Aorta (tissue), 5 donors: ENCODE results near the gene FAR1. TPM values are rescaled to one million over a fixed set of nuclear protein-coding genes. Genes with fewer than 3 reads are reported as not detected.
"Not testable (repeated sequence)": the region's sequence is repeated elsewhere in the genome, so short reads cannot be mapped to it uniquely, and the experiment has no call there.

Experiments
- ATAC-seq: fragments of 200-7000 bp; cut with Tn5 transposase; one replicate; pipeline ENCODE4 v1.9.1; 2022; ENCODE audit warnings: moderate library complexity; ENCODE audit not compliant: low FRiP score
- DNase-seq, 2 donors: peaks; one replicate each; pipeline ENCODE4 v3.0.0-alpha.2; 2020
- H3K27ac ChIP-seq, 2 donors: one replicate each; pipeline ENCODE4 v1.5.1; 2013; ENCODE audit warnings: low read length in 2 of 2, mild to moderate bottlenecking in 2 of 2, moderate library complexity in 2 of 2, control low read depth in 1 of 2, inconsistent platforms in 1 of 2, low read depth in 1 of 2
- H3K27me3 ChIP-seq, 2 donors: one replicate each; pipeline ENCODE4 v1.6.1; 2013; ENCODE audit warnings: control low read depth in 1 of 2, low read length in 1 of 2, mild to moderate bottlenecking in 1 of 2, moderate library complexity in 1 of 2; ENCODE audit not compliant: insufficient read depth in 2 of 2, control insufficient read depth in 1 of 2
- H3K36me3 ChIP-seq, 2 donors: one replicate each; pipeline ENCODE4 v1.6.1; 2013; ENCODE audit warnings: control low read depth in 1 of 2, low read length in 1 of 2, mild to moderate bottlenecking in 1 of 2; ENCODE audit not compliant: insufficient read depth in 2 of 2, control insufficient read depth in 1 of 2
- H3K4me1 ChIP-seq, 2 donors: one replicate each; pipeline ENCODE4 v1.6.1; 2013; ENCODE audit warnings: low read length in 2 of 2, control low read depth in 1 of 2, mild to moderate bottlenecking in 1 of 2, moderate library complexity in 1 of 2; ENCODE audit not compliant: insufficient read depth in 2 of 2, control insufficient read depth in 1 of 2
- H3K4me3 ChIP-seq, 2 donors: one replicate each; pipeline ENCODE4 v1.5.1; 2013; ENCODE audit warnings: low read length in 2 of 2, control low read depth in 1 of 2, mild to moderate bottlenecking in 1 of 2
- H3K9me3 ChIP-seq: one replicate; pipeline ENCODE4 v1.6.1; 2013; ENCODE audit warnings: mild to moderate bottlenecking, low read length; ENCODE audit not compliant: control insufficient read depth
- WGBS, 2 donors: extraction: QIAGEN DNeasy Blood & Tissue Kit; methylation state at CpG; one replicate each; pipeline ENCODE4 v1.1.7; 2013; 5-methylcytosine and 5-hydroxymethylcytosine counted together
- intact Hi-C, 2 donors: fragments of 100-400 bp; cut with DNase I; formaldehyde crosslinking; loops; one replicate each; pipeline versions ENCODE4 v1.14.2 to v1.15.0; 2022
- long read RNA-seq, 2 donors: library from polyadenylated mRNA; unstranded; transcript quantifications; one replicate each; pipeline ENCODE4 v2.0.0, GENCODE V29; 2020 to 2021
- polyA plus RNA-seq, 2 donors: library from polyadenylated mRNA; stranded (reverse); fragments of 200-250 nt; gene quantifications; one replicate each; pipeline ENCODE4 v1.2.3, GENCODE V29; 2013
- total RNA-seq, 2 donors: library from RNA; stranded (reverse); fragmentation: NEBNext Ultra II Directional; extraction: Animal tissue kit (Norgen Biotek cat#: 25700); gene quantifications; one replicate each; pipeline ENCODE4 v1.2.1, GENCODE V29; 2021
- donor health status: healthy with polysubstance abuse.
- donor health status: Bipolar disorder and iron deficiency.
- donor health status: DM: no; HTN: no; CAD: no.
- donor health status: DM: no; HTN: no; CAD: no.
- donor health status: DM: yes; HTN: yes; CAD: no.

FAR1 gene
- total RNA-seq (10 to 100 TPM; 67.1 to 81.8 TPM), polyA plus RNA-seq (10 to 100 TPM; 13.4 to 22.2 TPM)
- long read RNA-seq, donor 1, full-length matches to known transcripts, result 4 of 21 reads
- long read RNA-seq, donor 1, partial matches to known transcripts, result 9 of 21 reads
- long read RNA-seq, donor 1, other reads (novel, unspliced or antisense), result 8 of 21 reads
- long read RNA-seq, donor 2, full-length matches to known transcripts, result 11 of 22 reads
- long read RNA-seq, donor 2, partial matches to known transcripts, result 2 of 22 reads
- long read RNA-seq, donor 2, other reads (novel, unspliced or antisense), result 9 of 22 reads

DNA sequence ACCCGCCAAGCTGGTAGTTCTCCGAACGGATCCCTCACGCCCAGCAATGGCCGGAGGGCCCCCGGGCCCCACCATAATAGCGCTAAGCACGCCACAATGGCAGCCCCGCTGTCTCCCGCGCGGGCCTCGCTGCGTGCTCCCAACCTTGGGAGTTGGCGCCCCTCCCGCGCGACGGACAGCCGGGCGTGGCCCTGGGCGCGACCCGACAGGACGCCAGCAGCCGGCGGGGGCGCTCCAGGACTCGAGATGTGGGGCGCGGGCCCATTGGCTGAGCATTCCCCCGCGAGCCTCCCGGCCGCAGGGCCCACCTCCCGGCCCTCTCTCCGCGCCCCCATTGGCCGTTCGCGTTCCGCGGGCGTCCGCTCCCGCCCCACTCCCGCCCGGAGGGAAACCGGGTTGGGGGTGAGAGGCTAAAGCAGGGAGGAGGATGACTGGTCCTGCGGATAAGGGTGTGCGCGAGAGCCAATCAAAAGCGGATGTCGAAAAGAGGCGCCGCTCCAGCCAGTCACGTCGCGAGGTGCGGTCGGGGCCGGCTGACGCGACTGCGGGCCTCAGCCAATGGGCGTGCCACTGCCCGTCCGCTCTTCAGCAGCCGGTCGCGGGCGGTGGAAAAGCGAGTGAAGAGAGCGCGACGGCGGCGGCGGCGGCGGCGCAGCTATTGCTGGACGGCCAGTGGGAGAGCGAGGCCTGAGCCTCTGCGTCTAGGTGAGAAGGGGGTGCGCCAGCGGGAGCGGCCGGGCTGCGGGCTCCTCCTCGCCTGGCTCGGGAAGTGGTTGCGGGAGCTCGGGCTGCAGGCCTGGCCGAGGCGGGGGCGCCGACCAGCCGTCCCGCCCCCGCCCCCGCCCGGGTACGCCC lies at the start of gene FAR1:
Gene FAR1 (plus strand): TSS at position 567 of the 855 bp plus-strand sequence. CDS start 26,098 bp downstream, outside the sequence.
- no peaks in the 10 kb centered on the region for H3K4me1 ChIP-seq
- peak; percentile 100 for ATAC-seq
- DNase-seq, result peak; percentile 99
- peak within 1 kb of the TSS; percentile 87 to 89 for H3K4me3 ChIP-seq
- WGBS, 2 donors, result 0% methylated on average over 66 to 104 of the region's 104 CpGs
- intact Hi-C loops, result loop anchor here in 1 of 2 donors (10.0 kb wide), 1 partner anchor 204 kb away; the partner anchor contains the start of gene BTBD10
- H3K27me3 ChIP-seq, result no peaks in the 10 kb centered on the region
- peak within 1 kb of the TSS in 1 of 2 donors; percentile 37 for H3K27ac ChIP-seq
- H3K9me3 ChIP-seq, result no peaks in the 10 kb centered on the region
- H3K36me3 ChIP-seq, result no peaks in the 10 kb centered on the region

GRCh38 chr11:13620063-13620462 lies 48.4 kb upstream of the FAR1 start:
- H3K4me1 ChIP-seq, result no peaks in the 10 kb centered on the region
- H3K4me3 ChIP-seq, result no peak overlapping the region
- H3K27ac ChIP-seq, result no peak overlapping the region
- DNase-seq, result no peak
- intact Hi-C loops, result no loop called here
- peaks cover 3% of the 10 kb centered on the region for H3K9me3 ChIP-seq
- H3K36me3 ChIP-seq, result no peaks in the 10 kb centered on the region
- no peak for ATAC-seq
- WGBS, 2 donors, result 70 to 76% methylated on average over 2 of the region's 2 CpGs
- no peaks in the 10 kb centered on the region for H3K27me3 ChIP-seq

DNA sequence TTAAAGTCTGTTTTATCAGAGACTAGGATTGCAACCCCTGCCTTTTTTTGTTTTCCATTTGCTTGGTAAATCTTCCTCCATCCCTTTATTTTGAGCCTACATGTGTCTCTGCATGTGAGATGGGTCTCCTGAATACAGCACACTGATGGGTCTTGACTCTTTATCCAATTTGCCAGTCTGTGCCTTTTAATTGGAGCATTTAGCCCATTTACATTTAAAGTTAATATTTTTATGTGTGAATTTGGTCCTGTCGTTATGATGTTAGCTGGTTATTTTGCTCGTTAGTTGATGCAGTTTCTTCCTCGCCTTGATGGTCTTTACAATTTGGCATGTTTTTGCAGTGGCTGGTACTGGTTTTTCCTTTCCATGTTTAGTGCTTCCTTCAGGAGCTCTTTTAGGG lies 41.6 kb upstream of the FAR1 start:
- ATAC-seq, H3K36me3 ChIP-seq, H3K4me1 ChIP-seq, H3K9me3 ChIP-seq, H3K4me3 ChIP-seq, H3K27me3 ChIP-seq, intact Hi-C loops, H3K27ac ChIP-seq, DNase-seq: not testable (repeated sequence)
- WGBS, 2 donors, result 86 to 87% methylated on average over 3 of the region's 3 CpGs

DNA sequence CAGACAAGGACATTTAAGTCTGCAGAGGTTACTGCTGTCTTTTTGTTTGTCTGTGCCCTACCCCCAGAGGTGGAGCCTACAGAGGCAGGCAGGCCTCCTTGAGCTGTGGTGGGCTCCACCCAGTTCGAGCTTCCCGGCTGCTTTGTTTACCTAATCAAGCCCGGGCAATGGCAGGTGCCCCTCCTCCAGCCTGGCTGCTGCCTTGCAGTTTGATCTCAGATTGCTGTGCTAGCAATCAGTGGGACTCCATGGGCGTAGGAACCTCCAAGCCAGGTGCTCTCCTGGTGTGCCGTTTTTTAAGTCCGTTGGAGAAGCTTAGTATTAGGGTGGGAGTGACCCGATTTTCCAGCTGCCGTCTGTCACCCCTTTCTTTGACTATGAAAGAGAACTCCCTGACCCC lies 39.8 kb upstream of the FAR1 start:
- H3K27me3 ChIP-seq, intact Hi-C loops, H3K9me3 ChIP-seq, H3K36me3 ChIP-seq, DNase-seq, H3K27ac ChIP-seq, ATAC-seq, H3K4me1 ChIP-seq, H3K4me3 ChIP-seq: not testable (repeated sequence)
- WGBS, 2 donors, result 88 to 91% methylated on average over 7 to 8 of the region's 8 CpGs

GRCh38 chr11:13629779-13630178 lies 38.7 kb upstream of the FAR1 start:
- H3K4me1 ChIP-seq, result no peaks in the 10 kb centered on the region
- DNase-seq (no peak), ATAC-seq (no peak)
- intact Hi-C loops, result no loop called here
- no peaks in the 10 kb centered on the region for H3K36me3 ChIP-seq
- H3K27ac ChIP-seq, result no peak overlapping the region
- H3K4me3 ChIP-seq, result no peak overlapping the region
- 83 to 88% methylated on average over 1 of the region's 1 CpG for WGBS, 2 donors
- H3K27me3 ChIP-seq, result peaks cover 0 to 1% of the 10 kb centered on the region in 2 donors
- no peaks in the 10 kb centered on the region for H3K9me3 ChIP-seq

DNA sequence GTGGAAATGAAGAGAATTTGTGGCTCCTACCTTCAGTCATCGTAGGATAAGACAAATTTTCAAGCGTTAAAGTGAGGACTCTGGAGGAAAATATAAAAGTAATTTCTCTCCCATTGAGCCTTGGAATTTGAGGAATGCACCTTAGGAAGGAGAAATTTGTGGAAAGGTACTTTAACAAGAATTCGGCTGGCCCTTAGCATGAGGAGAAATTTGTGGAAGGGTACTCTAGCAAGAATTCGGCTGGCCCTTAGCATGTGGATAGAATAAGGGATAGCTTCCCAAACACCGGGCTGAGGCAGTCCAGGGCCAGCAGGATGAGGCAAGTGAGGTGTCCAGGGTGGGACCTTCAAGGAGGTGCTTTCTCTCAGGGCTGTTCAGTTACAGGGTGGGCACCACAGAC lies 33.2 kb upstream of the FAR1 start:
- Histone ChIP-seq H3K27ac (no peak overlapping the region), H3K36me3 (no peaks in the 10 kb centered on the region), H3K4me3 (no peak overlapping the region), H3K9me3 (no peaks in the 10 kb centered on the region), H3K27me3 (peaks cover 0 to 1% of the 10 kb centered on the region in 2 donors), H3K4me1 (no peaks in the 10 kb centered on the region)
- intact Hi-C loops, result no loop called here
- DNase-seq, result no peak
- WGBS, 2 donors, result 65 to 68% methylated on average over 5 of the region's 5 CpGs
- ATAC-seq, result no peak

- DNase-seq, result no peak
- Histone ChIP-seq H3K27ac (no peak overlapping the region), H3K27me3 (peaks cover 0 to 1% of the 10 kb centered on the region in 2 donors), H3K36me3 (no peaks in the 10 kb centered on the region), H3K4me1 (no peaks in the 10 kb centered on the region), H3K4me3 (no peak overlapping the region), H3K9me3 (no peaks in the 10 kb centered on the region)
- intact Hi-C loops, result no loop called here
- ATAC-seq, result no peak
Observed at GRCh38 chr11:13635804-13636203, 32.7 kb upstream of the FAR1 start.

DNA sequence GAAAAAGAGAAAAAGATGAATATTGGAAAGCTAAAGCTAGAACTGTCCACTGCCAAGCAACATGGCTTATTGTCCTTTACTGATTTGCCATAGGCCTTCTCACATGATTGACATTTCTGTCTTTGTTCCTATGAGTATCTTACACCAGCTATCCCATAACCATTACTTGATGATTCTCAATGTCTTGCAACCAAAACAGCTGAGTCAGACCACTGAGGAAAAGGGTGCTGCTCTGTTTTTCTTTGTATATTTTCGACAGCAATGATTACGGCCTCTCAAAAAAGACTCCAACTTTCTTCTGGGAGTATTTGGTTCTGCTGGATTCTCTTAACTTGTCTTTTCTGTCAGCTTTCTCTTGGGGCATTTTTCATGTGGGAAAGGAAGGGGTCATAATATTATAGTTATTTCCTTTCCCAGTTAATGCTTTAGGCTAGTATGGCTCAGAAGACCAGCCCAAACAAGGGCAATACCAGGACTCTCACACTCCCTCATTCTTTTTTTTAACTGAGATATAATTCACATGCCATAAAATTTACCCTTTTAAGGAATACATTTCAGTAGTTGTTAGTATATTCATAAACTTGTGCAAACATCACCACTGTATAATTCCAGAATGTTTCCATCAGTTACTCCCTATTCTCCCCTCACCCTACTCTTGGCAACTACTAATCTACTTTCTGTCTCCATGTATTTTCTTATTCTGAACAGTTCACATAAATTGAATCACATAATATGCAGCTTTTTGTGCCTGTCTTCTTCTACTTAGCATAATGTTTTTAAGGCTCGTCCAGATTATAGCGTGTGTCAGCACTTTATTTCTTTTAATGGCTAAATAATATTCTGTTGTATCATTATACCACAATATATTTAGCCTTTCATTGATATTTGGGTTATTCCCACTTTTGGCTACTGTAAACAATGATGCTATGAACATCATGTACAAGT lies 31.1 kb upstream of the FAR1 start:
- 36 to 50% methylated on average over 4 of the region's 4 CpGs for WGBS, 2 donors
- intact Hi-C loops, result no loop called here
- no peaks in the 10 kb centered on the region for H3K9me3 ChIP-seq

More for the DNA sequence above, 31.1 kb upstream of the FAR1 start:
- no peaks in the 10 kb centered on the region for H3K36me3 ChIP-seq
- no peaks in the 10 kb centered on the region for H3K4me1 ChIP-seq
- DNase-seq, result no peak
- no peak for ATAC-seq
- H3K27me3 ChIP-seq, result peaks cover 0 to 1% of the 10 kb centered on the region in 2 donors
- H3K27ac ChIP-seq, result no peak overlapping the region
- no peak overlapping the region for H3K4me3 ChIP-seq
